ENCODE data around the gene RASL11A. TPM values are rescaled to one million over a fixed set of nuclear protein-coding genes. Genes with fewer than 3 reads are reported as not detected.
"Not testable (repeated sequence)": the region's sequence is repeated elsewhere in the genome, so short reads cannot be mapped to it uniquely, and the experiment has no call there.

Gene RASL11A
- total RNA-seq, 1 donor from 2014 or later = 14.2 TPM

- ATAC-seq (no peak), DNase-seq (ENCODE audit: low spot score) (no peak)
- intact Hi-C loops (cut with DNase I) = no loop called here
These were observed 6.4 kb upstream of the RASL11A start for GRCh38 chr13:27264181-27264580.

- intact Hi-C loops (cut with DNase I) = no loop called here
- ATAC-seq (no peak), DNase-seq (ENCODE audit: low spot score) (no peak)
These were observed 6.0 kb upstream of the RASL11A start for GRCh38 chr13:27264648-27265047.

- no peak for ATAC-seq
- intact Hi-C loops (cut with DNase I) = no loop called here
- DNase-seq (ENCODE audit: low spot score) = no peak
These were observed 3.7 kb upstream of the RASL11A start for GRCh38 chr13:27266917-27267316.

GRCh38 chr13:27267596-27267995 lies 3.0 kb upstream of the RASL11A start:
- intact Hi-C loops (cut with DNase I) = no loop called here
- ATAC-seq (no peak), DNase-seq (ENCODE audit: low spot score) (no peak)

- ATAC-seq (no peak), DNase-seq (ENCODE audit: low spot score) (no peak)
- intact Hi-C loops (cut with DNase I) = no loop called here
These were observed 1.4 kb upstream of the RASL11A start for GRCh38 chr13:27269114-27269665.

- intact Hi-C loops (cut with DNase I) = no loop called here
- ATAC-seq = no peak
- DNase-seq (ENCODE audit: low spot score) = no peak
These were observed 1.0 kb downstream of the RASL11A start for GRCh38 chr13:27271570-27272096.

- ATAC-seq = no peak
- intact Hi-C loops (cut with DNase I) = no loop called here
- no peak for DNase-seq (ENCODE audit: low spot score)
These were observed 3.2 kb downstream of the RASL11A start for GRCh38 chr13:27273658-27274425.

- ATAC-seq (no peak), DNase-seq (ENCODE audit: low spot score) (no peak)
- intact Hi-C loops (cut with DNase I) = no loop called here
These were observed 4.0 kb downstream of the RASL11A start for GRCh38 chr13:27274631-27275030.

- intact Hi-C loops (cut with DNase I) = no loop called here
- no peak for ATAC-seq
- DNase-seq (ENCODE audit: low spot score) = no peak
These were observed 5.6 kb downstream of the RASL11A start for GRCh38 chr13:27276188-27276587.

- DNase-seq (ENCODE audit: low spot score) = no peak
- intact Hi-C loops (cut with DNase I) = no loop called here
- no peak for ATAC-seq
These were observed 8.9 kb downstream of the RASL11A start for GRCh38 chr13:27279506-27279905.

GRCh38 chr13:27280009-27280656 lies 9.5 kb downstream of the RASL11A start:
- no peak for DNase-seq (ENCODE audit: low spot score)
- no peak for ATAC-seq
- intact Hi-C loops (cut with DNase I) = no loop called here

- intact Hi-C loops (cut with DNase I) = no loop called here
- no peak for ATAC-seq
- DNase-seq (ENCODE audit: low spot score) = no peak
These were observed 10.2 kb downstream of the RASL11A start for GRCh38 chr13:27280841-27281240.

- no peak for ATAC-seq
- intact Hi-C loops (cut with DNase I) = no loop called here
- no peak for DNase-seq (ENCODE audit: low spot score)
These were observed 10.8 kb downstream of the RASL11A start for GRCh38 chr13:27281420-27281819.

- ATAC-seq = peak; percentile 56
- intact Hi-C loops (cut with DNase I) = no loop called here
These were observed 13.4 kb downstream of the RASL11A start for GRCh38 chr13:27283906-27284493.

GRCh38 chr13:27288392-27288791 lies 17.8 kb downstream of the RASL11A start:
- ATAC-seq (no peak), DNase-seq (ENCODE audit: low spot score) (no peak)
- intact Hi-C loops (cut with DNase I) = no loop called here

More at GRCh38 chr13:27283906-27284493, 13.4 kb downstream of the RASL11A start:
- no peak for DNase-seq (ENCODE audit: low spot score)

GRCh38 chr13:27289011-27289665 lies 18.5 kb downstream of the RASL11A start:
- intact Hi-C loops (cut with DNase I) = no loop called here
- DNase-seq (ENCODE audit: low spot score) = no peak

GRCh38 chr13:27290715-27291114 lies 20.1 kb downstream of the RASL11A start:
- intact Hi-C loops (cut with DNase I) = no loop called here
- DNase-seq (ENCODE audit: low spot score) (no peak), ATAC-seq (no peak)

More at GRCh38 chr13:27289011-27289665, 18.5 kb downstream of the RASL11A start:
- ATAC-seq = no peak

- DNase-seq (ENCODE audit: low spot score); ATAC-seq; intact Hi-C loops (cut with DNase I): not testable (repeated sequence)
These were observed 21.3 kb downstream of the RASL11A start for GRCh38 chr13:27291967-27292366.

GRCh38 chr13:27293076-27293691 lies 22.6 kb downstream of the RASL11A start:
- DNase-seq (ENCODE audit: low spot score) (no peak), ATAC-seq (no peak)
- intact Hi-C loops (cut with DNase I) = no loop called here

Data from sciatic nerve (tissue), 2 donors.